GM23338 (cell line): Measurements from ENCODE around the gene SLC2A1.

Experiments used
- CTCF ChIP-seq, 2 experiments: fragments of 200-600 bp in 1 of 2; sonication (generic) in 1 of 2; conservative IDR thresholded peaks; 2 replicates each; pipeline versions ENCODE4 v1.5.1 to v1.6.1; 2016 to 2017; ENCODE audit warnings: antibody characterized with exemption in 2 of 2, low read depth in 2 of 2, mild to moderate bottlenecking in 2 of 2, moderate library complexity in 1 of 2
- POLR2AphosphoS5 ChIP-seq: IDR thresholded peaks from 2 replicates; pipeline ENCODE4 v1.6.1; 2016; ENCODE audit warnings: antibody characterized with exemption, low read depth

- TF ChIP-seq CTCF (conservative IDR thresholded peaks at IDR 0.05; ENCODE audit: low read depth in 2 of 2): no peak
- TF ChIP-seq POLR2AphosphoS5: no peak
These were observed 2.8 kb upstream of the SLC2A1 start for GRCh38 chr1:42961312-42962091.
